ENCODE data around the gene DDR2.
"Not testable (repeated sequence)": the region's sequence is repeated elsewhere in the genome, so short reads cannot be mapped to it uniquely, and the experiment has no call there.

Gene DDR2

DNA sequence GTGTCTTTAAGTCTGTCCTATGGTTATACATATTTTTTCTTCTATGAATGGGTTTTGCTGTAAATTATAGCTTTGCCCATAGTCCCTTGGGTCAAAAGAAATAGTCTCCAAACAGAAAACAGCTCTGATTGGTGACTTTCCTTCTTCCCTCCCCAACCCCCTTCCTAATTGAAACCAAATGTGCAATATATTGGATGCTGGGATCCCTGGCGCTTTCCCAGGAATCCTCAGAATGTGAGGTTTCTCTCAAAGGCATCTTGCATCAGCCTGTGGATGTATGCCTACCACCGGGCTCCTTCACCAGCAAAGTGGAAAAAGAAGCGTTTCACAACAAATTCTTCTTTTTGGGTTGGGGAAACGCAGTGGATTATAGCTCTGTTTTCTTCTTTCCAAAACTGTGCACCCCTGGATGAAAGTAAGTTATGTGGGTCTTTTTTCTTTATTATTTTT is at the start of gene DDR2:
TSS of gene DDR2 (plus strand) at position 248 of the 450 bp plus-strand sequence. CDS start 86,600 bp downstream, outside the sequence.
- DNase-seq = no peak

DNA sequence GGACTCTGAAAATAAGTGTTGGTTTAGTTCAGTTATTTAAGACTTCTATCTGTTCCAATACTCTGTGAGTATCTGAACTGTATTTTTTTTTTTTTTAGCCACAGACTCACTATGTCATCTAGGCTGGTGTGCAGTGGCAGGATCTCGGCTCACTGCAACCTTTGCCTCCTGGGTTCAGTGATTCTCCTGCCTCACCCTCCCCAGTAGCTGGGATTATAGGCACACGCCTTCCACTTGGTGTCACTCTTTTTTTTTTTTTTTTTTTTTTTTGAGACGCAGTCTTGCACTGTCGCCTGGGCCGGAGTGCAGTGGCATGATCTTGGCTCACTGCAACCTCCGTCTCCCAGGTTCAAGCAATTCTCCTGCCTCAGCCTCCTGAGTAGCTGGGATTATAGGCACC is 49.4 kb upstream of the DDR2 start:
- DNase-seq = not testable (repeated sequence)

- not testable (repeated sequence) for DNase-seq
These were observed 47.2 kb upstream of the DDR2 start for GRCh38 chr1:162585101-162585500.

DNA sequence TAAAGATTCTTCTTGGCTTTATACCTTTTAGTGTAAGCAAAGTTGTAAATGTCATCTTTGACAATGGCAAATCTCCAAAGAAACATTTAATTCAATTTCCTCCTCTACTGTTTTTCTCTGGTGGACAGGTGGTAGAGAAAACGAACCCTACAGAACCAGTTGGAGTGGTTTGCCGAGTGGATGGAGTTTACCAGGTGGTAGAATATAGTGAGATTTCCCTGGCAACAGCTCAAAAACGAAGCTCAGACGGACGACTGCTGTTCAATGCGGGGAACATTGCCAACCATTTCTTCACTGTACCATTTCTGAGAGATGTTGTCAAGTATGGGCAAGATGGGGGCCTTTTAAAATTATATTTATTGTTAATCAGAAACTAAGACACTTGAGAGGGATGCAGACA is 44.9 kb upstream of the DDR2 start:
- DNase-seq = no peak

GRCh38 chr1:162587761-162588260 is 44.5 kb upstream of the DDR2 start:
- no peak for DNase-seq

DNA sequence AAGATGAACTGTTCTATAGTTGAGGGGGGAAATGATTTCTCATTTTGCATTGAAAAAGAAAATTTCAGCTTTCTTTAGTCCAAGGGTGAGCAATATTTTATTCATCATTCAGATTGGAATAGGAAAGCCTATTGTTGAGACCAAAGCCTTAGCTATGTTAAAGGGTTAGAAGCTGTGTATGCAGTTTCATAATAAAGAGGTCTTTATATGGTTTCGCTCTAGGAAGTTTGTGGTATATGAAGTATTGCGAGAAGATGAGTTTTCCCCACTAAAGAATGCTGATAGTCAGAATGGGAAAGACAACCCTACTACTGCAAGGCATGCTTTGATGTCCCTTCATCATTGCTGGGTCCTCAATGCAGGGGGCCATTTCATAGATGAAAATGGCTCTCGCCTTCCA is 42.2 kb upstream of the DDR2 start:
- no peak for DNase-seq

DNA sequence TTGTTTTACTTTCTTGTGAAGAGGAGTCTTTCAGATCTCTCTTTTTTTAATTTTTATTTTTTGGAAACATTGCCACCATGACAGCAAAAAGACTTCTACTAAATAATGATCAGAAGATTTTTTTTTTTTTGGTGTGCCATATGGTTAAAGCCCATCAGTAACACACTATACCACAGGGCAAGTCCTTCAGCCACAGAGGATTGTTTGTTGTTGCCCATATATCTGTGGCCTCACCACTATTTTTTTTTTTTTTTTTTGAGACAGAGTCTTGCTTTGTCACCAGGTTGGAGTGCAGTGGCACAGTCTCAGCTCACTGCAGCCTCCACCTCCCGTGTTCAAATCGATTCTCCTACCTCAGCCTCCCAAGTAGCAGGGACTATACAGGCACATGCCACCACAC is 41.6 kb upstream of the DDR2 start:
- no peak for DNase-seq

DNA sequence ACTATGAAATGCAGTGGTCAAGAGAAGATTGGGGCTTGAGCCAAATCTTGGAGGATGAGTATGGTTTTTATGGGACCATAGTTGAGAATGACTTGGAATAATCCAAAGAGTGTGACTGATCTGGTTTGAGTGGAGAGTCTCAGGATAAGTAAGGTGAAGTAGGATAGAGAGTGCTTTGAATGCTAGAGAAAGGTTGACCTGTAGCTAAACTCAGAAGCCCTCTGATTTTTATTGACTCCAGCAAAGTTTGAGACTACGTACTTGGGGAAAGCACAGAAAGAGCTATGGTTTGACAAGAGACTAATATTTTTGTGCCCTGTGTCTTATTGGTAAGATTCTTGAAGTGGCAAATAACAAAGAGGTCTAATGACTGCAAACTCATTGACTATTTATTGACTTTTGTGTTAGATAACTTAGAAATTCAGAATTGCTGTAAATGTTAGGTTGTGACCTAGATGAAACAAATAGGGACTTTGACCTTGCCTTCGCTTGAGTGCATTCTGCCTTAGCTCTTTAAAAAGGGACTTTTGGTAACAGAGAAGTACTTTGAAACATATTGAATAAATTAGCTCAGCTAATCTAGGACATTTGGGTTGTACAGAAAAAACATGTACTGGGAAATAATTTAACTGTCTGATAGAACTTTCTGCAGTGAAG is 35.6 kb upstream of the DDR2 start:
- no peak for DNase-seq

DNA sequence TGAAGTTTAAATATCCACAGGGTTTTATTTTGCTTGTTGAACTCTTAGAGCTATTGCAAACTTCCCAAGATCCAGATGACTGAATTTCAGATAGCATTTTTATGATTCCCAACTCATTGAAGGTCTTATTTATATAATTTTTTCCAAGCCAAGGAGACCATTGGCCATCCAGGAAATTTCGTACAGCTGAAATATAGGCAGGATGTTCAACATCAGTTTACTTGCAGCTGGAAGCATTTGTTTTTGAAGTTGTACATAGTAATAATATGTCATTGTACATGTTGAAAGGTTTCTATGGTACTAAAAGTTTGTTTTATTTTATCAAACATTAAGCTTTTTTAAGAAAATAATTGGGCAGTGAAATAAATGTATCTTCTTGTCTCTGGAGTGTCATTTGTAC is 32.8 kb upstream of the DDR2 start:
- DNase-seq = no peak

DNA sequence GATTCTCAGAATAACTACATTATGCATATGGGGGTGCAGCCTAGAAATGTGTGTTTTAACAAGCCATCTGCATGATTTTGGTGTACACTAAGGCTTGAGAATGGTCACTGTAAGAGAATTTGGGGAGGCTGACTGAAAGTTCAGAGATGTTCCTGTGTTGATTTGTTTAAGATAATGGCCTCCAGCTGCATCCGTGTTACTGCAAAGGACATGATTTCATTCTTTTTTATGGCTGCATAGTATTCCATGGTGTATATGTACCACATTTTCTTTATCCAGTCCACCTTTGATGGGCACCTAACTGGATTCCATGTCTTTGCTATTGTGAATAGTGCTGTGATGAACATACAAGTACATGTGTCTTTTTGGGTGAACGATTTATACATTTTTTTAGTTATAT is 29.1 kb upstream of the DDR2 start:
- not testable (repeated sequence) for DNase-seq

DNA sequence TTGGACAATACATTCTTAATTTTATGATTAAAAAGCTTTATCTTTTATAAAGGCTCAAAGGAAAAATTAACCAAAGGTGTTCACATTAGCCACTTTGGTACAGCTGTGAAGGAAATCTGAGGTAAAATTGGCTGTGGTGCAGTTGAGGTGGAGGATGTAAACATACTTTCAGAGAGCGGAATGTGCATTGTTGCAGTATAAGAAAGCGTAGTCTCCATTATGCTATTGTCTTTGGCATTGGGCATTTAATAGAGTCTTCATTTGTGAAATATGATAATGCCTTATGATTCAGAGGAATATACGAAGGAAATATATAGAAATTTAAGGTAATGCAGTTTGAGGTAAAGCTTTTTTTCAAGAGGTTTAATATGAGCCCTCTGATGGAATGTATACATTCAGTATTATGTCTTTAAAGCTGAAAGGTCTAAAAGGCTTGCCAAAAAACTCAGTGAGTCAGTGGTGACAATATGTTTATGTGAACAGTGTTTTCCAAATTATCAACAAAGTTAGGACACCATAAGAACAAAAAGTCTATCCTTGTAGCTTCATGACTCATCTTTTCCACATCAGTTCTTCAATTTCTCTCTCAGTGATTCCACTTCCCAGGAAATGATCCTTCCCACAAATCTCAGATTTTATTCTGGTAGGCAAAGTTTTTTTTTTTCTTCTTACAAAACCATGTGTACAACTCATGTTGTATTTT is 26.9 kb upstream of the DDR2 start:
- no peak for DNase-seq

DNA sequence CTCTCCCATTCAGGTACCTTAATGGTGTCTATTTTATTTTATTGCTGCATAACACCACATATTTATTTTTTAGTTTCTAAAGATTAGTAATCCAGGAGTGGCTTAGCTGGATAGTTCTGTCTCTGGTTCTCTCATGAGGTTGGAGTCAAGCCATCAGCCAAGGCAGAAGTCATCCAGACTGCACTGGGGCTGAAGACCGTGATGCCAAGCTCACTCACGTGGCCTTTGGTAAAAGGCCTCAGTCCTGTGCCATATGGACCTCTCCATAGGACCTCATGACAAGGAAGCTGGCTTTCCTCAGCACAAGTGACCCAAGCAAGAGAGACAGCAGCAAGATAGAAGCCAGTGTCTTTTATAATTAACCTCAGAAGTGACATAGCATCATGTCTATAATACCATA is 23.0 kb upstream of the DDR2 start:
- DNase-seq = no peak

DNA sequence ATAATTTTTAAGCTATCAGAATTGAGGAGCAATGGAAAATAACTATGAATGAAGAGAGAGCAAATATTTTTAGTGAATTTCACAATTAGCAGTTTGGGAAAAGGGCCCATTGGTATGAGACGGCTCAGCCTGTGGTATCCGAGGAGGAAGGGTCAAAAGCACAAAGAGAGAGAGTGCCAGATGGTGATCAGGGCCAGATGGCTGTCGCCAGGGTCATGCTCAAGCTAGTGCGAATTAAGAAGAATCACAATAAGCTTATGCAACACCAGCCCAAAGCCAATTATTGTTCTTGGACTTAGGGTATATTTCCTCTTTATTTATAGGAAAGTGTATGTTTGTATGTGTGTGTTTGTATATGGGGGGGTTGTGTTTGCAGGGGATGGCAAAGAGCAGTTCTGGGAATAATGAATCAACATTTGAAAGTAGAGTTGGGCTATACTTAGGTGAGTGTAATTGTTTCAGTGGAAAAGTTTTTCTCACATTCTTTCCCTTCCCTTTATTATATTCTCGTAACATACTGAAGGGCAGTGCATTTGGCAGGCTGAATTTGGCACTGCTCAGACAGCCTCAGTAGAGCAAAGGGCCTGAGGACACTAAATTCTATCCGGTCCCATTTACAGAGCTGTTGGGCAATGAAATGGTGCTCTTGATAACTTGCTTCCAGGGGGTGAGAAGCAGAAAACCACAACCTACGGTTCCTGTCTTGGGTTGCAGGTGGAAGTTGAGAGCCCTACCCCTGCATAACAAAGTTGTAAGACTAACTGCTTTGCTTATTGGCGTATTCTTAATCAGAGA is 19.5 kb upstream of the DDR2 start:
- DNase-seq = no peak

GRCh38 chr1:162616848-162617247 is 15.4 kb upstream of the DDR2 start:
- DNase-seq = no peak

DNA sequence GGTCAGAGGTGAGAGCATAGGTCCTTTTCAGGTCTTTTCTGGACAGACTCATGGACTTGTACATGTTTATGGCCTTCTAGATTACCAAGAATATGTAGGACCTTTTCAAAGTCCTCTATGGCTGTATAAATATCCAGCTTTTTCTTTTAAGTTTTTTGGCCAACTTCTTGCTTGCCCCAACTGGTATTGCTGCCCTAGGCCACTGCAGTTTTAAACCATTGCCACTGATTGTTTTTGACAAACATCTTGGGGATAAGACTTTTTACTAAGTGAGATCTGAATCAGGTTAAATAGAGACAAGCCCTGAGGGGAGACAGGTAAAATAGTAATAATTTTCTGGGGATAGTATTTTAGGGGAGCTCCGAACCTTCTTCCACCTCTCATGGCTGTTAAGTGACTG is 14.8 kb upstream of the DDR2 start:
- no peak for DNase-seq

DNA sequence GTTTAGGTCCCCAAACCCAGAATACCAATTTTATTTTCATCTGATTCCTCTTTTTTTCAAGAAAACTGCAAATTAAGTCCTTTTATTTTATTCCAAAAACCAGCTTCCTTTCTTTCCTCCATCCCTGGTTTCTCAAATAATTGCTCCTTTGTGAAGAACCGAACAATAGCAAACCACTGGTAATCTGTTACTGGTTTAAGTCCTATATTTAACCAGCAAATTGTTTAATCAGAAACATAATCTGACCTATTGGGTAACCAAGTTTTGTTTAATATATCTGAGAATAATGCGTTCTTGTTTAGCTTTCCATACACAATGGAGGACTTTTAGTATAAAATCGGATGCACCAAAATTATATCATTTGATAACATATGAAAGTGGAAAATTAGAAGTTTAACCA is 13.2 kb upstream of the DDR2 start:
- no peak for DNase-seq

DNA sequence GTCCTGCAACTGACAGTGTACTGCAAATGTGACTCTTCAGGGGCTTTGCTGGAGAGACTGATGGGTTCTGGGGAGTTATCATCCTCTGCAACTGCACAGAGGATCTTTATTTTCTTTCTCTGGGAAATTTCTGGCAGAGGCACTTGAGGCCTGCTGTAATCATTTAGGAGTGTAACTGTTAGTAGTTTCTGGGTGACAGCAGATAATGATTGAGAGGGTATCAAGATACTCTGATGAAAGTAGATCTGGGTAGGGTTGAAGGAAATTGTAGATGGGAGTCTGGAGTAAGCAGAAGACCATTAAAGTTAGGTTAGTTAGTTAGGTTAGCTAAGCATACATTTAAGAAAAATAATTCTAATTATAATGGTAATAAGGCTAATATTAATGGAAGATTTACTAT is 11.0 kb upstream of the DDR2 start:
- no peak for DNase-seq

DNA sequence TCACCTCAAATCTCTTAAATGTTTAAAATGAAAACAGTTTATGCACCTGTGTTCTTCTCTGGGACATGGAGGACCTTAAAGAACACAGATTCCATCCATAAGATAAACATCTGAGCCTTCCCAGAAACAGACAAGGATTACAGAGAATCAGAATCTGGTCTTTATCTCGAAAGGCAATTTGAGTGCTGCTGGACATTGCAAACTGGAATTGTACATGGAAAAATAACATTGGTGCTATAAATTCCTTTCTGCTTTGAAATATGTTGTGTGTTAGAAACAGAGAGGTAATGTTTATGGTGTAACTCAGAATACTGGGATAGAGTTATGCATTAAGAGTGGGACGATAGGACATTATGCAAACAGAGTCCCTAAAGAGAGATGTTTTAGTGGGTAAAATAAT is 6.6 kb upstream of the DDR2 start:
- no peak for DNase-seq

DNA sequence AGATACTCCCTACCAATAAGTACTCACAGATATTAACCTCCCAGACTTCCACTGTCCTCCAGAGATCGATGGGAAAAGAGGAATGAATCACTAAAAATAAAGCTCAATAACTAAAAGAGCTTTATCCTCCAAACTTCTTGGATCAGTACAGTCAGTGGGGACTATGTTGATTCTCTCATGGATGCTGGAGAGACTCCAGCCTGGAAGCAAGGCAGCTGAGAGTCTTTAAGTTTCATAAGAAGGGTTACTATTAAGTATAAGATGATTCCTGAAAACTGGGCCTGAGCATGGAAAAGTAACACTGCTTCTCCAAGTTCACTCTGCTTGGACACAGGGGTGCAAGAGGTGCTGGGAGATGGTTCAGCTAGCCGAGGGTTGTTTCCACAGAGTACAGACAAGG is 6.2 kb upstream of the DDR2 start:
- no peak for DNase-seq

DNA sequence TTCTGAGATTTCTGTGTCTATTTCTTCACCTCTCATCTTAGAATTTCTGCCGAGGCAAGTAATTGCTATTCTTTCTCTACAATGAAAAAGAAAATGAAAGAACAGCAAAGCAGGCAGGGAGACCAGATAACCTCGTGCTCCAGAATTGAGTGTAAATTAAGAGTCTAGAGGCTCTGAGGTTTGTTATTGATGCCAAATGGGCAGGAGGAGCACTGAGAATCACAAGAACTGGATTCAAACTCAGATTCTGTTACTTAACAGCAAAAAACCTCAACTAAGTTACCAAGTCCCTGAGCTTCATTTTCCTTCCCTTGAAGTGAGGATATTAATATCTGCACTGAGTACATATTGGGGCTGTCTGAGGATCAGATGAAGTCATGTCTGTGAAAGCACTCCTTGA is 5.5 kb upstream of the DDR2 start:
- DNase-seq = no peak

GRCh38 chr1:162627662-162628296 is 4.5 kb upstream of the DDR2 start:
- peak in 1 of 2 donors; percentile 20 for DNase-seq

DNA sequence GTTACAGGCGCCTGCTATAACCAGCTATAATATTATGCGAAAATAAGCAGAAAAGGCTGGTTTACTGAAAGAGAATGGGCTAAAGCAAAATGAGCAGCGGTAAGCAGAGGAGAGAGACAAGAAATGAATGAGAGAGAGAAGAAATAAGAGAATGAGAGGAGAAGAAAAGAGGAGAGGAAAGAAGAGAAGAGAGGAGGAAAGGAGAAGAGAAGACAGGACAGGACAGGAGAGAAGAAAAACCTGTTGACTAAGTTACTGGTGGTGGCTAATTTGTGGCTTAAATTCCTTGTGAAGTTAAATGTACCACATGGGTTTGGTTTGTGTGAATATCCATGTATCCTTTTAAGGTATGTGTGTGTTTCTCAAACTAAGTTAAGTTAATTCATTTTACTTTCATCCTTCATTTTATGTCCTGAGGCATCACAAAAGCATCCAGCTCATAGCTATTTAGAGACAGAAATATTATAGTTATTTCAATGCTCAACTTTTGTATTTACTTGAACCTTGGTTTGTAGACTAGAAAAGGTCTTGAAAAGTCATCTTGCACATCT is 3.1 kb upstream of the DDR2 start:
- DNase-seq = no peak

- DNase-seq = no peak
These were observed 2.6 kb upstream of the DDR2 start for GRCh38 chr1:162629651-162630050.
